K562 (cell line): ENCODE data around the gene ERO1B. TPM values are rescaled to one million over a fixed set of nuclear protein-coding genes. Genes with fewer than 3 reads are reported as not detected.

Source experiments
- ATAC-seq: fragments of 200-7000 bp; cut with Tn5 transposase; 3 replicates; pipeline ENCODE4 v1.9.1; 2020; ENCODE audit warnings: moderate library complexity
- BruUV-seq: library from RNA; stranded (reverse); fragments of 400-500 nt; replicated peaks from 2 replicates; lab custom pipeline; 2021; lab: Mats Ljungman, UMichigan
- CTCF ChIA-PET: fragments of 300-600 bp; formaldehyde crosslinking; extraction: SDS; loops from one replicate; lab custom pipeline; 2021; ENCODE audit warnings: low intra/inter-chr PET ratio; lab: Yijun Ruan, JAX
- POLR2A ChIA-PET: fragments of 300-600, 350-650 bp; sonication (Branson Sonifier 250); formaldehyde crosslinking; extraction: SDS; loops from one replicate; lab custom pipeline; 2021; ENCODE audit warnings: antibody characterized with exemption, inconsistent platforms; lab: Yijun Ruan, JAX
- DNase-seq, 4 experiments: peaks; one replicate each; pipeline versions ENCODE4 v3.0.0 to v3.0.0-alpha.2; 2011 to 2018; ENCODE audit warnings: low spot score in 3 of 4, mixed read lengths in 3 of 4; ENCODE audit errors: extremely low read depth in 1 of 4
- FAIRE-seq: peaks from 2 replicates; lab custom pipeline; 2011; peaks lifted over from hg19 to GRCh38; lab: Jason Lieb, UNC
- H2AFZ ChIP-seq: 2 replicates; pipeline ENCODE4 v1.6.0; 2011; ENCODE audit warnings: low read depth, low read length, control low read depth, inconsistent platforms
- H3K27ac ChIP-seq: fragments of 200-600 bp; 3 replicates; pipeline ENCODE4 v1.8.0; 2011; ENCODE audit warnings: low read depth, mild to moderate bottlenecking, control low read depth, inconsistent platforms, low read length, moderate library complexity, mixed read lengths; ENCODE audit errors: extremely low read depth
- H3K27me3 ChIP-seq, 2 experiments: fragments of 300-600 bp in 1 of 2; 2 replicates in 1 of 2; 3 replicates in 1 of 2; pipeline versions ENCODE4 v1.6.0 to v1.8.0; 2011; ENCODE audit warnings: inconsistent platforms in 2 of 2, low read length in 2 of 2, mild to moderate bottlenecking in 1 of 2, mixed read lengths in 1 of 2, moderate library complexity in 1 of 2; ENCODE audit not compliant: control insufficient read depth in 2 of 2, insufficient read depth in 2 of 2
- H3K36me3 ChIP-seq: fragments of 300-600 bp; 3 replicates; pipeline ENCODE4 v1.8.0; 2011; ENCODE audit warnings: mild to moderate bottlenecking, low read length, inconsistent platforms; ENCODE audit not compliant: control insufficient read depth, insufficient read depth
- H3K4me1 ChIP-seq, 2 experiments: fragments of 200-600 bp in 1 of 2; replicated peaks in 1 of 2; 2 replicates in 1 of 2; 3 replicates in 1 of 2; pipeline versions ENCODE4 v1.5.1 to v1.8.0; 2011; ENCODE audit warnings: inconsistent platforms in 2 of 2, low read length in 2 of 2, mild to moderate bottlenecking in 1 of 2, mixed read lengths in 1 of 2, moderate library complexity in 1 of 2; ENCODE audit not compliant: control insufficient read depth in 2 of 2, insufficient read depth in 2 of 2
- H3K4me2 ChIP-seq: 2 replicates; pipeline ENCODE4 v1.6.1; 2011; ENCODE audit warnings: low read length, control low read depth, inconsistent platforms, mixed read lengths; ENCODE audit not compliant: insufficient read depth
- H3K4me3 ChIP-seq: fragments of 200-600 bp; sonication (generic), shearing (Covaris generic); 2 replicates; pipeline ENCODE4 v1.5.1; 2016; ENCODE audit warnings: control low read depth, inconsistent platforms
- H3K79me2 ChIP-seq: fragments of 200-600 bp; 3 replicates; pipeline ENCODE4 v1.8.0; 2011; ENCODE audit warnings: low read length, inconsistent platforms; ENCODE audit not compliant: control insufficient read depth, insufficient read depth
- H3K9ac ChIP-seq, 2 experiments: 2 replicates each; pipeline versions ENCODE4 v1.6.0 to v1.6.1; 2011; ENCODE audit warnings: low read depth in 2 of 2, low read length in 2 of 2, control low read depth in 1 of 2, inconsistent platforms in 1 of 2, mild to moderate bottlenecking in 1 of 2, mixed read lengths in 1 of 2; ENCODE audit not compliant: insufficient read depth in 1 of 2
- H3K9me1 ChIP-seq: one replicate; pipeline ENCODE4 v1.6.0; 2011; ENCODE audit warnings: inconsistent platforms, mild to moderate bottlenecking, low read length, moderate library complexity; ENCODE audit not compliant: control insufficient read depth, insufficient read depth
- H3K9me3 ChIP-seq: replicated peaks from 2 replicates; pipeline ENCODE4 v1.5.1; 2011; ENCODE audit warnings: low read depth, low read length, inconsistent platforms; ENCODE audit not compliant: control insufficient read depth, insufficient read depth
- H4K20me1 ChIP-seq: replicated peaks from 2 replicates; pipeline ENCODE4 v1.6.1; 2011; ENCODE audit warnings: low read length, inconsistent platforms, mixed read lengths; ENCODE audit not compliant: control insufficient read depth, insufficient read depth
- BRD9 ChIP-seq: fragments of 450-650 bp; IDR thresholded peaks from 2 replicates; pipeline ENCODE4 v1.6.1; 2018; ENCODE audit warnings: low read depth; ENCODE audit not compliant: partially characterized antibody
- CCNT2 ChIP-seq: IDR thresholded peaks from 2 replicates; pipeline ENCODE4 v1.6.1; 2011; ENCODE audit warnings: borderline replicate concordance, low read depth, mild to moderate bottlenecking, moderate library complexity, mixed read lengths, low read length; ENCODE audit not compliant: insufficient read length; ENCODE audit errors: extremely low read depth
- CREB5 ChIP-seq: fragments of 250-450 bp; sonication (Bioruptor Pico); IDR thresholded peaks from 2 replicates; pipeline ENCODE4 v1.5.0; 2020; ENCODE audit warnings: mild to moderate bottlenecking
- DDX20 ChIP-seq: fragments of 450-650 bp; IDR thresholded peaks from 2 replicates; pipeline ENCODE4 v1.6.1; 2016; ENCODE audit warnings: missing genetic modification characterization, low read depth, mild to moderate bottlenecking, missing compliant biosample characterization, moderate library complexity
- MEF2A ChIP-seq: IDR thresholded peaks from 2 replicates; pipeline ENCODE4 v1.6.1; 2011; ENCODE audit warnings: low read depth, mild to moderate bottlenecking, low read length, moderate library complexity; ENCODE audit not compliant: control insufficient read depth
- NCOA2 ChIP-seq, 2 experiments: fragments of 450-650 bp; IDR thresholded peaks; 2 replicates each; pipeline ENCODE4 v1.6.1; 2018; ENCODE audit warnings: mild to moderate bottlenecking in 2 of 2, moderate library complexity in 1 of 2; ENCODE audit not compliant: partially characterized antibody in 2 of 2
- PRDM10 ChIP-seq: fragments of 450-650 bp; IDR thresholded peaks from 2 replicates; pipeline ENCODE4 v1.6.1; 2018; ENCODE audit not compliant: partially characterized antibody
- PURB ChIP-seq: sonication (generic); formaldehyde crosslinking; IDR thresholded peaks from 2 replicates; pipeline ENCODE4 v1.9.0; 2021; ENCODE audit warnings: low read depth, mild to moderate bottlenecking, missing genetic modification reagents
- SAP30 ChIP-seq: fragments of 200-600 bp; sonication (generic); IDR thresholded peaks from 2 replicates; pipeline ENCODE4 v1.6.1; 2012; ENCODE audit warnings: borderline replicate concordance, low read depth, mild to moderate bottlenecking, moderate library complexity, low read length, control low read depth, inconsistent platforms; ENCODE audit not compliant: insufficient read depth, poor library complexity, severe bottlenecking
- TGIF2 ChIP-seq: sonication (generic); formaldehyde crosslinking; IDR thresholded peaks from 2 replicates; pipeline ENCODE4 v1.8.1; 2022; ENCODE audit warnings: mild to moderate bottlenecking, missing genetic modification reagents, moderate library complexity
- ZKSCAN3 ChIP-seq: fragments of 250-450 bp; sonication (Bioruptor Pico); IDR thresholded peaks from 2 replicates; pipeline ENCODE4 v1.4.0; 2020
- ZNF184 ChIP-seq: sonication (generic); formaldehyde crosslinking; IDR thresholded peaks from 2 replicates; pipeline ENCODE4 v1.5.0; 2020; ENCODE audit warnings: missing genetic modification reagents
- WGBS: fragments of 100-300 bp; shearing (Covaris generic); methylation state at CpG from one replicate; pipeline ENCODE4 v1.1.6; 2016; ENCODE audit warnings: low coverage, mixed read lengths; ENCODE audit not compliant: insufficient coverage; ENCODE audit errors: missing lambda C conversion rate; 5-methylcytosine and 5-hydroxymethylcytosine counted together
- in situ Hi-C: fragments of 300-500 bp; cut with MboI; formaldehyde crosslinking; loops from 4 replicates; pipeline ENCODE4 v1.15.0; 2018; ENCODE audit warnings: inconsistent platforms, mixed read lengths
- intact Hi-C: fragments of 100-400 bp; cut with micrococcal nuclease; formaldehyde crosslinking; loops from 2 replicates; pipeline ENCODE4 v1.14.2; 2022
- polyA plus RNA-seq, 8 experiments: library from polyadenylated mRNA; depleted of rRNA in 4 of 8; stranded (reverse) in 5 of 8; unstranded in 3 of 8; fragments of >200 nt; fragmentation: Nextera tagmentation in 2 of 8; fragmentation: Illumina TruSeq in 1 of 8; extraction: Ambion mirVana in 2 of 8; extraction: Trizol in 1 of 8; gene quantifications; 2 replicates each; pipeline versions ENCODE4 v1.2.1 to v1.2.3, GENCODE V29; 2011 to 2014; ENCODE audit warnings: inconsistent platforms in 1 of 8, missing spikeins in 1 of 8
- total RNA-seq, 7 experiments: library from RNA; depleted of rRNA in 6 of 7; stranded (reverse); fragments of >200 nt in 6 of 7; fragmentation: Illumina TruSeq in 2 of 7; extraction: Trizol in 2 of 7; gene quantifications; 2 replicates each; pipeline versions ENCODE4 v1.2.1 to v1.2.3, GENCODE V29; 2011 to 2021; ENCODE audit warnings: low replicate concordance in 1 of 7
- TF ChIP-seq, protein P1 (sequence below), 2 experiments: fragments of 450-650 bp in 1 of 2; sonication (generic) in 1 of 2; formaldehyde crosslinking in 1 of 2; IDR thresholded peaks in 1 of 2; conservative IDR thresholded peaks in 1 of 2; 2 replicates each; pipeline versions ENCODE4 v1.6.1 to v1.8.1; 2016 to 2023; ENCODE audit warnings: mild to moderate bottlenecking in 2 of 2, moderate library complexity in 2 of 2, inconsistent platforms in 1 of 2, missing genetic modification reagents in 1 of 2

The ERO1B gene
- total and polyA plus RNA-seq, 9 of the 15 experiments (the other 6 are each of a cell fraction or from before 2014, with no cell fraction given) = 0.59 to 6.4 (median 4.2) TPM

DNA sequence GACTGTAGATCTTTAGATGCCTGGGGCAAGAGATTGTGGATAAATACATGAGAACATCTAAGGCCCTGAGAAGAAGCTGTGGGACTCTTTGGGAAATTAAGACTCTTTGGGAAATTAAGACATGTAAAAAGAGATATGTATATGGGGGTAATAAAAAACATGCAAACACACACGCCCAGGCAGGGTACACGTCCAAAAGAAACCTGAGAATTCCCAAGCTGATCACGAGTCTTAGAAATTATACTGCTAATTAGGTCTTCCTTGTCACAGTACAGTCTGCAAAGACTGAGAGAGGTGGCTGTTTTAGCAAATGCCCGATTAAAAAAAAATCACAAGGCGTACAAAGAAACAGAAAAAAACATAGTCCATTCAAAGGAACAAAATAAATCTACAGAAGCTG, 39.3 kb upstream of the ERO1B start (continued):
- TF ChIP-seq PRDM10 (no peak), PURB (no peak), ZNF184 (CRISPR knock-in tag) (no peak), CCNT2 (no peak)
- TF ChIP-seq, all 486 proteins: peak for 0

DNA sequence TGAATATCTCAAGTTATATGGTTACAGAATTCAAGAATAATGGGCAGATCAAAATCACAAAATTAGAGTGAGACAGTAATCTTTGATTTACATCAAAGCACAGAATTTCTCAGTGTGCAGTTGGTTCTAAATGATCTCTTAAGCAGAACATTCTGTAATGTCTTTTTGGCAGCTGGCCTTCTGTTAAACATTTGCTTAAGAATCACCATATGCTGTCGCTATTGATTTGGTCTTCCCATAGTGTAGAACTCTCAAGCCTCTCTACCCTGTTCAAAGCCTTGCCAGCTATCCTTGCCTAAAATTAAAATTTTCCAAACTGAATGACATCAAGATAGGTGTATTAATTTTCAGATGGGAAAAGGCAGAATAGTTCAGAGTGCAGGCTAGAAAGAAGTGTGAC, 38.9 kb upstream of the ERO1B start:
- H3K4me3 ChIP-seq = no peak overlapping the region
- H3K27me3 ChIP-seq = no peaks in the 10 kb centered on the region
- no peaks in the 10 kb centered on the region for H3K4me1 ChIP-seq
- ATAC-seq (no peak), FAIRE-seq (no peak), DNase-seq (no peak)
- no peak overlapping the region for H3K27ac ChIP-seq
- peaks cover 3% of the 10 kb centered on the region; the same call in 1 of the 2 replicates for H3K9me3 ChIP-seq
- CTCF ChIA-PET = no interaction called here
- no peaks in the 10 kb centered on the region for H4K20me1 ChIP-seq
- H3K36me3 ChIP-seq = no peaks in the 10 kb centered on the region
- no peak overlapping the region for H3K4me2 ChIP-seq
- intact Hi-C loops (no loop called here), in situ Hi-C loops (no loop called here)
- H3K79me2 ChIP-seq = no peaks in the 10 kb centered on the region
- no TSS peak for BruUV-seq
- POLR2A ChIA-PET = interaction anchor here (0.7 kb wide), 1 partner anchor 11 kb away, joined by 3 read pairs; no protein-coding TSS in a partner anchor
- no peak overlapping the region for H3K9ac ChIP-seq
- WGBS = 8% methylated on average over 1 of the region's 1 CpG
- no peak overlapping the region for H2AFZ ChIP-seq
- H3K9me1 ChIP-seq = no peaks in the 10 kb centered on the region
- TF ChIP-seq TGIF2 (no peak), MEF2A (no peak), CREB5 (no peak), NCOA2 (IDR thresholded peaks at IDR 0.05; ENCODE audit: partially characterized antibody in 2 of 2) (no peak), DDX20 (no peak), SAP30 (no peak), BRD9 (no peak), ZKSCAN3 (CRISPR knock-in tag) (no peak)
- TF ChIP-seq, protein P1, sequence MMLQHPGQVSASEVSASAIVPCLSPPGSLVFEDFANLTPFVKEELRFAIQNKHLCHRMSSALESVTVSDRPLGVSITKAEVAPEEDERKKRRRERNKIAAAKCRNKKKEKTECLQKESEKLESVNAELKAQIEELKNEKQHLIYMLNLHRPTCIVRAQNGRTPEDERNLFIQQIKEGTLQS (IDR thresholded peaks at IDR 0.05) = no peak
- TF ChIP-seq, protein P1 (CRISPR knock-in tag; conservative IDR thresholded peaks at IDR 0.05) = no peak
